Myocyte (in vitro differentiated cells): ENCODE measurements around the gene CNKSR3. TPM values are rescaled to one million over a fixed set of nuclear protein-coding genes. Genes with fewer than 3 reads are reported as not detected.
A peak's percentile ranks its signal among the peaks of the same experiment; 100 is the strongest.
"Not testable (repeated sequence)": the region's sequence is repeated elsewhere in the genome, so short reads cannot be mapped to it uniquely, and the experiment has no call there.

ENCODE experiments used
- DNase-seq: peaks from one replicate; pipeline ENCODE4 v3.0.0-alpha.2; 2012; ENCODE audit warnings: low read depth
- polyA plus RNA-seq: library from polyadenylated mRNA; unstranded; fragments of >200 nt; gene quantifications from one replicate; pipeline ENCODE4 v1.2.1, GENCODE V29; 2012; ENCODE audit warnings: missing spikeins
- total RNA-seq: library from RNA; depleted of rRNA; stranded (reverse); fragments of >200 nt; gene quantifications from 2 replicates; pipeline ENCODE4 v1.2.3, GENCODE V29; 2014

CNKSR3 gene
- 10.0 and 12.8 TPM in 2 replicates for total RNA-seq
- 2.6 TPM for polyA plus RNA-seq

DNA sequence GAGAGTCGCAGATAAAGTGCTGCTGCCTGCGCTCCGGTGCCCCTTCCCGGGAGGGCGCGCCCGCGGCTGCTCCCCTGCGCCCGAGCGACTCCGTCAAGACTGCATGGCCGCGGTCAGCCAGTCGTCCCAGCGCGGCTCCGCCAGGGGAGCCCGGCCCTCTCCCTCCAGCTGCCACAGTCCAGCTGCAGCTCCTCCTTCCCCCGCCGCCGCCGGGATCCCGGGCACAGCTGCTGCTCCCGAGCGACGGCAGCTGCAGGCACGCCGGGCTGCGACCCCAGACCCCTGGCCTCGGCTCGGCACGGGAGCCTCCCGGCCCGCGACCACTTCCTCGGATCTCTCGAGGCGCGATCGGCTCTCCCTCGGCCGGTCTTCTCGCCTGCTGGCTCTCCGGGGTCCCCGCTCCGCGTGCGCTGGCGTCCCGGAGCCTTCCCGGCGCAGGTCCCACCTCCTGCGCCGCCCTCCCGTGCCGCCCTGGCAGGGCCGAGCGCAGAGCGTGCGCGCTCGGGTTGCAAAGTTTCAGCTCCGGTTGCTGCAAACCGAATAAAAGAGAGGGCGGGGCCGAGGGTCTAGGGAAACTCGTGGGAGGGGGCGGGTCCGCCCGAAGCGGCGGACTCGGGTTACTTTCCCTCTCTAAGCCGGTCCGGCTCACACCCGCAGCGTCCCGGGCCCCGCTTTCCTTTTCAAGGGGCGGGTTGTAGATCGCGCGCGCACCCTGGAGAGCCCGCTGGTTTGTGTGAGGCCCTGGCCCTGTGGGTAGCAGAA, at the start of gene CNKSR3:
TSS of gene CNKSR3 (minus strand) at position 542 of the 762 bp plus-strand sequence. CDS start 571 bp downstream, outside the sequence.
- DNase-seq: peak; percentile 97

DNA sequence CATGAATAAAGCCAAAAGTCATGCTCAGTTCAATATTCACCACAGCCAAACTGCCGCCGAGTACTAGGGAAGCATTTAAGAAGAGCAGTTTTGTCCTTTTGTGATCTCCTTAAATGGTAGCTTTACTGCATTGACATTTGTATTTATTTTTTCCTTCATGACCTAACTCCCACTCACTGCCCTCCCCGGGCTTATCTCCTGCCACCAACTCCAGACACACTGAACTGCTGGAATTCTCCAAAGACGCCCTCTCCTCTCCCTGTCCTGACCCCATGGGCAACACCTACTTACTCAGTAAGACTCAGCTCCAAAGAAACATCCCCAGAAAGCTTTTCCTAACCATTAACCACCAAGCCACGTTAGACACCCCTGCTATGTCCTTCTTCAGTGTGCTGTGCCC, 48.5 kb upstream of the CNKSR3 start:
- DNase-seq: no peak

- DNase-seq: no peak
Observed at GRCh38 chr6:154558513-154558912, 48.0 kb upstream of the CNKSR3 start.

DNA sequence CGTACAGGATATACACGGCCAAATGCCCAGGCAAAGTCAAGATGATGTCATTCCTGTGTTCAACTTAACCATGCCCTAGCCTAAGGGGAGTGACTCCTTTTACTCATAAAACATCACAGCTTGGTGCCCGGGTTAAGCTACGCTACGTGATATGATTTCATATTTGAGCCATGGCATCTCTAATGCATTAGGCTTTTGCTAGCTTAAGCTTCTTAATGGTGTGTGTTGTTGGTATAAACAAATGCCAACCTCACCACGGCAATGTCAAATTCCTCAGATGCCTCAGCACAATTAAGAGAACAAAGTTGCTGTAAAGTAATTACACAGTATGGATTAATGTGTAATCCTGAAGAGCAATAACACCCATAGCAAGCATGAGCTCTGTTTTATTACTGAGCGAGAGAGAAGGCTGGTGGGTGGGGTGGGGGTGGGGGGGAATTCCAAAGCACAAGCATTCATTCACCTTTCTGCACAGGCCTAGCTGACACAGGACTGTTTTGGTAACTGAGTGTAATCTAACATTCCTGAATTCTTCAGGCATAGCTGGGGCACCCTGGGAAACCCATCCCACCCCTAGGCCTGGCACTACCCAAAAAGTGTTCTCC, 44.7 kb upstream of the CNKSR3 start:
- peak; percentile 13 for DNase-seq

DNA sequence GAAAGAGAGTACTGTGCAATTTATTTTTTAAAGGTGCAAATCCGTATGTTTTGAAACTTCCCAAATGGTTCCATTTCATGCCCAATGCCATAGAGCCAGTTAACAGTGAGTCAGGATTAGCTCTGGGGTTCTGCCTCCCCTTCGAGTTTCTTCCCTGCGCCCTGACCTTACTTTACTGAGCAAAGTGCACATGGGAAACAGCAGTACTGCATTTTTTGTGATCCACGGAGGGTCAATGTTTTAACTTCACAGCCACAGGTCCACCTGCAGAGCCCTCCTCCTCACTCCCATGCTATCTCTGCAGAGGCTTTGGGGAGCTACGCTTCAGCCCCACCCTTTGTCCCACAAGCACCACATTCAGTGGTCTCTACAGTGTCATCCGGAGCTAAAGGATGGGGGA, 44.0 kb upstream of the CNKSR3 start:
- no peak for DNase-seq

DNA sequence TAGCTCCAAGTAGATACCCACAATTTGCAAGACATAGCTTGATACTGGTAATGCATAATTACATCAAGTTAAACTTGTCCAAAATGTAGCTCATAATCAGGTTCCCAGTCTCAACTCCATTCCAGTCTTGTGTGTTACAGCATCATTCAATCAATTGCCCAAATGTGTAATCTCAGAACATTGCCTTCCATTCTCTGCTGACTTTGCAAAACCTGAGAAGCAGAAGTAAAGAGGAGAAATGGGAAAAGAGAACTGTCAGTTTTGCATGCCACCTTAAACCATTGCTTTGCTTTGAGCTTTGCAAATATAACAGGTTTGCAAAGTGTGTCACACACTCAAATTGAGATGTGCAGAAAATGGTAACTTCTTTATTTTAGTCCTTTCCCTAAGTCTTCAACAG, 40.3 kb upstream of the CNKSR3 start:
- no peak for DNase-seq

GRCh38 chr6:154549179-154549578, 38.7 kb upstream of the CNKSR3 start:
- no peak for DNase-seq

GRCh38 chr6:154548130-154548830, 37.8 kb upstream of the CNKSR3 start:
- DNase-seq: peak; percentile 5

GRCh38 chr6:154543628-154544027, 33.1 kb upstream of the CNKSR3 start:
- DNase-seq: no peak

- DNase-seq: no peak
Observed at GRCh38 chr6:154542747-154543146, 32.3 kb upstream of the CNKSR3 start.

GRCh38 chr6:154541837-154542236, 31.4 kb upstream of the CNKSR3 start:
- DNase-seq: not testable (repeated sequence)

GRCh38 chr6:154539593-154540269, 29.2 kb upstream of the CNKSR3 start:
- DNase-seq: no peak

GRCh38 chr6:154538640-154539191, 28.2 kb upstream of the CNKSR3 start:
- DNase-seq: peak; percentile 13

- no peak for DNase-seq
Observed at GRCh38 chr6:154537511-154538325, 27.2 kb upstream of the CNKSR3 start.

DNA sequence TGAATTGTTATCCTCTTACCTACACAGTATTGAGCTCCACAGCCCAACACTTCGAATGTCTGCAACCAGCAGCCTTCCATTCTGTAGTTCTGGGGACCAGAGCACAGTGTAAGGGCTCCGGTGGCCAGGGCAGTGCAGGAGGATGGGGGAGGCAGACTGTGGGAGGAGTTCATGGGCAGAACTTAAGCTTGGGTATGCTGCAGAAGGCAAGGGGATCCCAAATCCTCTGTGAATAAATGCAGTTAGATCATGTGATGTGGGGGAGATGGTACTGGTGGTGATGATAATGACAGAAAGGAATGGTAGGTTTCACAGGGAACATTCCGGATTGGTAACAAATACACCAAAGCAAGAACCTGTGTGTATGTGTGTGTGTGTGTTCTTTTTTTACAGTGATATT, 26.5 kb upstream of the CNKSR3 start:
- no peak for DNase-seq

- no peak for DNase-seq
Observed at GRCh38 chr6:154536255-154536654, 25.8 kb upstream of the CNKSR3 start.

- DNase-seq: no peak
Observed at GRCh38 chr6:154535851-154536250, 25.4 kb upstream of the CNKSR3 start.

DNA sequence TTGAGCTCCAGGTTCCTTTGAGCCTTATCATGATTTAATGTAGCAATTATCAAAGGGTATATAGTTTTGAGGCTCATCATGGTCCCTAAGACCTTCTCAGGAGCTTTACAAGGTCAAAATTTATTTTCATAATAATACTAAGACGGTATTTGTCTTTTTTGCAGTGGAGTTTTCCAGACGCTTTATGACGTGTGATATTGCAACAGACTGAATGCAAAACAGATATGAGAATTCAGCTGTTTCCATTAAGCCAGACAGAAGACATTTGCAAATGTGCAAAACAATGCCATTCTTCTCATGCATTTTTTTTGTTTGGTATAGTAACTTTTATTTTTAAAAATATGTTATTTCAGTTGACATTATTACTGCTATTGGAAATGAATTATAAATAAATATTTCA, 24.7 kb upstream of the CNKSR3 start:
- DNase-seq: no peak

GRCh38 chr6:154534531-154534930, 24.0 kb upstream of the CNKSR3 start:
- DNase-seq: no peak

GRCh38 chr6:154532426-154532825, 21.9 kb upstream of the CNKSR3 start:
- no peak for DNase-seq

DNA sequence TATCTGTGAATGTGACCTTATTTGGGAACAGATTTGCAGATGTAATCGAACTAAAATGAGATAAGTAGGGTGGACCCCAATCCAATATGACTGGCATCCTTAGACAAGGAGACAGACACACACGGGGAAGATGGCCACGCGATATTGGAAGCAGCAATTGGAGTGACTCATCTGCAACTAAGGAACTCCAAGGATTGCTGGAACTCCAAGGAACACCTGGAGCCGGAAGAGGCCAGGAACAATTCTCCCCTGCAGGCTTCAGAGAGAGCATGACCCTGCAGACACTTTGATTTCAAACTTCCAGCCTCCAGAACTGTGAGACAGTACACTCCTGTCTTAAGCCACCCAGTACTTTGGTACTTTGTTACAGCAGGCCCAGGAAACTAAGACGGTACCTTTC, 19.5 kb upstream of the CNKSR3 start:
- DNase-seq: no peak
